GM12872 (cell line): ENCODE measurements around the gene AKT2.

Source experiments
- TF ChIP-seq, protein P1 (sequence below): IDR thresholded peaks from 3 replicates; pipeline ENCODE4 v1.5.1; 2011; ENCODE audit warnings: low read depth, mild to moderate bottlenecking, low read length, moderate library complexity; ENCODE audit not compliant: insufficient read depth

AKT2 gene

DNA sequence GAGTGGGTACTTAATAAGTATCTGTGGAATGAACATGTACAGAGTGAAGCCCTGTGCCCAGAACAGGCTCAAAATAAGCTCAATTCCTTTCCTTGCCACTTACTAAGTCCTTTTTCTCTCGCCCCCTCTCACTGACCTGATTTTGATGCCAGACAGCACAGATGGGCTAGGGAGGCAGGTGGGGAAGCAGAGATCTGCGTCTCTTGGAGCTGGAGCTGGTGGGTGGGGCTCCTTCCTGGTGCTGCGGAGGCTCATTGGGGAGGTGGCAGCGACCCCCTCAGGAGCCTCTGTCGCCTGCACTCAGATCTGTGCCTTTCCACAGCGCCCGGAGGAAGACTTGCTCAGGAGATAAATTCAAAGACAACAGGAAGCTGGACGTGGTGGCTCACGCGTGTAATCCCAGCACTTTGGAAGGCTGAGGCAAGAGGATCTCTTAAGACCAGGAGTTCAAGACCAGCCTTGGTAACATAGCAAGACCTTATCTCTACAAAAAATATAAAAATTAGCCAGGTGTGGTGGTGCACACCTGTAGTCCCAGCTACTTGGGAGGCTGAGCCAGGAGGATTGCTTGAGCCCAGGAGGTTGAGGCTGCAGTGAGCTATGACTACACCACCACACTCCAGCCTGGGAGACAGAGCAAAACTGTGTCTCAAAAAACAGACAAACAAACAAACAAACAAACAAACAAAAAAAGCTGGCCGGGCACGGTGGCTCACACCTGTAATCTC is 14.6 kb downstream of the AKT2 start:
- TF ChIP-seq, protein P1, sequence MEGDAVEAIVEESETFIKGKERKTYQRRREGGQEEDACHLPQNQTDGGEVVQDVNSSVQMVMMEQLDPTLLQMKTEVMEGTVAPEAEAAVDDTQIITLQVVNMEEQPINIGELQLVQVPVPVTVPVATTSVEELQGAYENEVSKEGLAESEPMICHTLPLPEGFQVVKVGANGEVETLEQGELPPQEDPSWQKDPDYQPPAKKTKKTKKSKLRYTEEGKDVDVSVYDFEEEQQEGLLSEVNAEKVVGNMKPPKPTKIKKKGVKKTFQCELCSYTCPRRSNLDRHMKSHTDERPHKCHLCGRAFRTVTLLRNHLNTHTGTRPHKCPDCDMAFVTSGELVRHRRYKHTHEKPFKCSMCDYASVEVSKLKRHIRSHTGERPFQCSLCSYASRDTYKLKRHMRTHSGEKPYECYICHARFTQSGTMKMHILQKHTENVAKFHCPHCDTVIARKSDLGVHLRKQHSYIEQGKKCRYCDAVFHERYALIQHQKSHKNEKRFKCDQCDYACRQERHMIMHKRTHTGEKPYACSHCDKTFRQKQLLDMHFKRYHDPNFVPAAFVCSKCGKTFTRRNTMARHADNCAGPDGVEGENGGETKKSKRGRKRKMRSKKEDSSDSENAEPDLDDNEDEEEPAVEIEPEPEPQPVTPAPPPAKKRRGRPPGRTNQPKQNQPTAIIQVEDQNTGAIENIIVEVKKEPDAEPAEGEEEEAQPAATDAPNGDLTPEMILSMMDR = no peak

DNA sequence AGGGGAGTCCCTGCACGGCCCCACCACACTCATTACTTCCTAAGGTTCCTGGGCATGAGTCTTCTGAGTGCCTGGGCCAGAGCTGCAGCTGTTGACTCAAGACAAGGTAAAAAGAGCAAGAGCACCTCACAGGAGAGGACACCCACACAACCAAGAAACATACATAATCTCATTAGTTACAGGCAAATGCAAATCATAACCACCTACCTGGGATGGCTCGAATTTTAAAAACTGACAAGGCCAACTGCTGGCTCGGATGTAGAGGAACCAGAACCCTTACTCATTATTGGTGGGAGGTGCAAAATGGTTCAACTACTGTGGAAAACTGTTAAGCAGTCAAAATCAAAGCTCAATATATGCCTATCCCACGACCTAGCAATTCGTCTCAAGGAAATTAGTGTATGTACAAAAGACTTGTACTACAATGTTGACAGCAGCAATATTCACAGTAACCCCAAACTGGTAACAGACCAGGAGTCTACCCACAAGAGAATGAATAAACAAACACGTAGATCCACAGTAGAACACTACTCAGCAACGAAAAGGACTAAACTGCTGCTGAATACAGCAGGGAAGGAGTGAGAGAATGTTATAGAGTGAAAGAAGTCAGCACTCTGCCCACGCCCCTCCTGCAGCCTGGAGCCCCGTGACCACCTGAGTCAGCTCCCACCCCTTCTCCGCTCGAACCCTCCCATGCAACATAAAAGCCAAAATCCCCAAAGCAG is 15.8 kb downstream of the AKT2 start:
- TF ChIP-seq, protein P1 = no peak

- TF ChIP-seq, protein P1 = no peak
Measured at GRCh38 chr19:40267601-40267997, 17.5 kb downstream of the AKT2 start.

- TF ChIP-seq, protein P1 = no peak
Measured at GRCh38 chr19:40266912-40267600, 18.1 kb downstream of the AKT2 start.

- TF ChIP-seq, protein P1 = no peak
Measured at GRCh38 chr19:40266119-40266518, 19.0 kb downstream of the AKT2 start.

DNA sequence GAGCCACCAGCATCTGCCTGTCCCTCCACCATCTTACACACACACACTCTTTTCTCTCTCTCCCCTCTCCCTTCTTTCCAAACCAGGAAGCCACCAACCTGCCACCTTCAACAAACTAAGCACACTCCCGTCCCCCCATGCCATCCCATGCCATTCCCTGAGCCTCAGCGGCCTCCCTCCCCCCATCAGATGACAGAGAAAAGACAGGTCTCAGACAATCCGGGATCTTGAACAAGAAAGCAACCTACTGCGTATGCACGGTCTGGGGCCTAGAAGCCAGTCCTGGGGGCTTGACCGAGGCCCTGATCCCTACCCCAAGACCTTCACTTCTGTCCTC is 19.4 kb downstream of the AKT2 start:
- TF ChIP-seq, protein P1 = no peak

- TF ChIP-seq, protein P1 = no peak
Measured at GRCh38 chr19:40265055-40265762, 19.9 kb downstream of the AKT2 start.
